COR-L47 (cell line): ENCODE data around the gene SYNRG.
A peak's percentile ranks its signal among the peaks of the same experiment; 100 is the strongest.

Experiments
- DNase-seq: peaks from one replicate; lab custom pipeline; 2025; lab: John Stamatoyannopoulos, UW

Gene SYNRG

DNA sequence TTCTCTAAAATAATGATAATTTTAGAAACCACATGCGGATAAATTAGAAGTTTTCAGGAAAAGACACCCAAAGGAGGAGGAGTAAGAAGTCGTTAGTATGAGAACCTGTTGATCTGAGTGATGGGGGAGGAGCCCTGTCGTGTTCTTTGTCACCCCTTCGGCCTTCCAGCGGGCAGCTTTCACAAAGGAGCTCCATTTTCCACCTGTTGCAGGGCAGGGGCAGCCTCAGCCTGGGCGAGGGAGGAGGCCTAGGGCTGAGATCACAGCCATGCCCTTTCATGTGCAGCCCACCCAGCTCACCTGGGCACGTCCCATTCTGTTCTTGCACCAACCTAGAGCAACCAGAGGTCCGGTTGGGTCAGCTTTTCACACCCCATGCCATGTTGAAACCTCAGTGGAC is 114.2 kb downstream of the SYNRG start:
- DNase-seq: no peak

DNA sequence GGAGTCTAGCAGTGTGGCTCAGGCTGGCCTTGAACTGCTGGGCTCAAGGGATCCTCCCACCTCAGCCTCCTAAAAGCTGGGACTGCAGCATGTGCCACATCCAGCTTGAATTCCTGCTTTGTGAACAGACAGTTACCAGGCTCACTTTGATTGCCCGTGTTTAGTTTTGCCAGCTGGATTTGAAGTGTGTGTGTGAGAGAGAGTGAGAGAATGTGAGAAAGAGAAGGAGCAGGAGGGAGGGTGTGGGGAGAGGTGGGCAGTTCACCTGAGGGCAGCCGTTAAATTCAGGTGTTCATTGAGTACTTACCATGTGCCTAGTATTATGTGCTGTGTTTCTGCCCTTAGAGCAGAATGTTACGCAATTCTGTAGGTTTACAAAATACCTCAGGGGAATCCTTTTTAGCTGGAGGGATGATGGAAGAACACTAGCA is 114.8 kb downstream of the SYNRG start:
- no peak for DNase-seq

DNA sequence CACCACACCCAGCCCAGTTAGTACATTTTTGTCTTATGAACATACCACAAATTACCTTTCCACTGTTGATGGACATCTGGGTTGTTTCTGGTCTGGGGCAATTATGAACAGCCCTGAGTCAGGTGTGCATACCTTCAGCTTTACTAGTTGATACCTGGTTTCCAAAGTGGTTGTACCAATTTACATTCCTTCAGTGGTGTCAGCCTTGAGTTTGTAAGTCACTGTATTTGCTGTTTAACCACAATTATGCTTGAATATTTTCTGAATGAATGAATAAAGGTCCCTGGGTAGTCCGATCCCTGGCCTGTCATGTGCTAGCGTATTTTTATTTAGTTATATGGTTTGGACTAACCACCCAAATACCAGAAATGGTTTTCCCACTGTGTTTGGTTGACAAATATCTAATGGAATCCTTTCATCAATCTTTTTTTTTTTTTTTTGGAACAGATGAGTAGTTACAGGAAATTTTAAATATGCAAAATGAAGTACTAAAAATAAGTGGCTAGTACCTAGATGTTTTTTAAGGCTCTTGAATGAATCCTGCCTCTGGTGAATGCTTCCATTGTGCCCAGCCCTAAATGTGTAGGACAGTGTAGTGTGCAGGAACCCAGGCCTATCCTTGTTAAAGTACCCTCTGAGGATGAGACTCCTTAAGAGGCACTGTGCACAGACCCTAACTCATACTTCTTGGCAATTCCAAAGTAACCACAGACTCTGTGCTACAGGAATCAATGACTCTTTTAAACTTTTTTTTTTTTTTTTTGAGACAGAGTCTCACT is 115.8 kb downstream of the SYNRG start:
- DNase-seq: no peak

DNA sequence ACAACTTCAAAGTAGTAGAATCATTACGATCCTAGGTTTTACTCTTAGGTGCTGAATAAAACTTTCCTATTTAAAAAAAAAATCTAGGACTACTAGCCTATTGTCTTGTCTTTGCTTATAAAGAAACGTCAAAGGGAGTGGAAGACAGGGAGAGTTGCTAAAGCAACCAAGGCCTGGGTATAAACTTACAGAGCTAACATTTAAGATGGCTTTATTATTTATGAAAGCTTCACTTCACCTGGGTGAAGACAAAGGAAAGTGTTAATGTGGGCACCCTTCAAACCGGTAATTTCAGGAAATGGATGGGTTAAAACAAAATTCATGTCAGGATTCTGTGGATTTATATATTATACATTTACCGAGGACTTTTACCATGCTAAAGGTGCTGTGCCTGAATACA is 117.1 kb downstream of the SYNRG start:
- DNase-seq: no peak

DNA sequence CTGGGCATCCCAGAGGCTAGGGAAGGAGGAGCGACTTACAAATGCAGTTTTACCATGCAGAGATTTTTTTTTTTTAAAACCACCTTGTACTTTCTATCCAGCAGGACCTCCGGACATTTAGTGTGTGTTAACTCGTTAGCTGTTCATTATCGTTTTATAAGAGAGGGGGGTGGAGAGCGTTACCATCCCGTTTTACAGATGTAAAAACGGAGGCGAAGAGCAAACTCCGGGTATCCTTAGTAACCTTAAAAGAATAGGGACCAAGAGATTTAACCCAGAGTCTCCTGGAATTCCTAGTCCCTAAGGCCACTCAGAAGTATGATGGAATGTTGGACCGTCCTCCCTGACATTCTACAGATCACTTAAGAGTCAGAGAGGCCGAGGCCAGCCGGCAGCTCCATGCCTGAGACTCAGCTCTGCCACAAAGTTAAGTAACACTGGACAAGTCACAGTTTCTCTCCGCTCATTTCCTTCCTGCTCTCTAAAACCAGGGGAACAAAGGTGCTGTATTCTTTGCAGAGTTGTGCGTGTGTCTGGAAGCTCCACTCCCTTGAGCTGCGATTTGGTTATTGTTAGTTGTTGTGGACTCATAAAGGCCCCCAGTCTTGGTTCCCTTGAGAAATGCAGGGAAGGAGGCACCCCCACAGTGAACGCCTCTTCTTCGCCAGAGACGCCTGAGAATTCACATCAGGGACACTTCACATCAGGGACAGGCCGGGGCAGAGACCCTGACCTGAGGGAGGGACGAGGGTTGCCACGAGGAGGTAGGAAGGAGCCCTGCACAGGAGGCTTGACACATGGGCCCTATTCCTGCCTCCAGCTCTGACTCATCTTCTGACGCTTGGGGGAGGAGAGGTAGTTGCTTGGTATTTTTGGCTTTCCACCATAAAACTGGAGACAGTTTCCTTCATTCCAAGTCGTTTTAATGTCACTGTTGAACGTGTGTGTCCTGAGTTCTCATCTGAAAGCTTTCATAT is 118.3 kb downstream of the SYNRG start:
- no peak for DNase-seq

GRCh38 chr17:37490022-37490587 is 119.1 kb downstream of the SYNRG start:
- DNase-seq: peak; percentile 31

GRCh38 chr17:37489197-37490001 is 119.8 kb downstream of the SYNRG start, which contains the start of gene DUSP14:
Gene DUSP14, plus strand, starts transcription at chr17:37489891. Its CDS starts 22,382 bp downstream, at chr17:37512273.
- peak; percentile 84 for DNase-seq

GRCh38 chr17:37488607-37489196 is 120.5 kb downstream of the SYNRG start:
- DNase-seq: peak; percentile 46

DNA sequence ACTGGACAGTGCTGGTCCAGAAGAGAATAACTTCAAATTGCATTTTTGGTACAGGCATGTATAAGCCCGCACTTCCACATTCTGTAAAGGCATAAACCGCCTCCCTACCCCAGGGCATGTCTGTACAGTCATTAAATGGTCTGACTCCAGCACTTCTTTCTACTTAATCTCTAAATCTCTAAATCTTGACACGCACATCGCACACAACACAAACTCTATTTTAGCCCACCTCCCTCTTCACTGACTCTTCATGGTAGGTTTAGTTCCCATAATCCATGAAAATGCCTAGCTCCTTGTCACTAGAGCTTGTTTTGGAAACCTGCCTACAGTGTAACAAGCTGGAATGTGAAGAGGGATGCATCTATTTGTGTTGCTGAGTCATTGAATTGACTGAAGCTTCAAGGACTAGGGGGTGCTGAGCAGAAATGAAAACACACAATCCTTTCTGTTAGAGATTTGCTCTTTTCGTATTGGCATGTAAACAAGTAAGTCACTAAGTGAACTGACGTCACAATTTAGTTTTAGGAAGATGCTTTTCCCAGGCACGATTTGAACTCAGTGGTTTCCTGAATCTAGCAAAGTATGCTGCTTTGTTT is 121.1 kb downstream of the SYNRG start:
- peak; percentile 9 for DNase-seq

DNA sequence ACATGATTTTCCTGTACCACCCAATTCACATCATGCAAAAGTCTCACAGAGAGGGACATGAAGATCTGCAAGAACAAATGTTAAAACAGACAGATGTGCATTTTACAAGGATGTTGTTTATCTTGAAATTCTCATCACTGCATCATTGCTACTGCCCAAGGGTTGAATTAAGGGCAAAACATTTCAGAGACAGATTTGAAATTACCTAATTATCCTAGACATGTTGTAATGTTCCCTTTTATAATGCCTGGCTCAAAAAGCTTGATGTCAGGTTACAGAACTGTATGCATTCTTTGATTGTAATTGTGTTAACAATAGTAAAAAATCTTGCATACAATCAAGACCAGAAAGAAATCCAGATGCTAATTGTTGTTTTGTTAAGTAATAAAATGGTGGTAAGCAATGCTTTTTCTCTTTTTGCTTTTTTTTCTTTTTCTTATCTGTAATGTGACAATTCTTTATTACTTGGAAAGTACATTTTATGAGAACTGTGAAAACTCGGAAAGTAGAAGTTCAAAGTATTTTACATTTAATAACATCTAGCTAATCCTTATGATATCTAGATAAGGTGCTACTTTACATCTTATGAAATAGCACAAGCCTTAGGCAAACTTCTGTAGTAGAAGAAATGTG is 123.2 kb downstream of the SYNRG start:
- DNase-seq: no peak

DNA sequence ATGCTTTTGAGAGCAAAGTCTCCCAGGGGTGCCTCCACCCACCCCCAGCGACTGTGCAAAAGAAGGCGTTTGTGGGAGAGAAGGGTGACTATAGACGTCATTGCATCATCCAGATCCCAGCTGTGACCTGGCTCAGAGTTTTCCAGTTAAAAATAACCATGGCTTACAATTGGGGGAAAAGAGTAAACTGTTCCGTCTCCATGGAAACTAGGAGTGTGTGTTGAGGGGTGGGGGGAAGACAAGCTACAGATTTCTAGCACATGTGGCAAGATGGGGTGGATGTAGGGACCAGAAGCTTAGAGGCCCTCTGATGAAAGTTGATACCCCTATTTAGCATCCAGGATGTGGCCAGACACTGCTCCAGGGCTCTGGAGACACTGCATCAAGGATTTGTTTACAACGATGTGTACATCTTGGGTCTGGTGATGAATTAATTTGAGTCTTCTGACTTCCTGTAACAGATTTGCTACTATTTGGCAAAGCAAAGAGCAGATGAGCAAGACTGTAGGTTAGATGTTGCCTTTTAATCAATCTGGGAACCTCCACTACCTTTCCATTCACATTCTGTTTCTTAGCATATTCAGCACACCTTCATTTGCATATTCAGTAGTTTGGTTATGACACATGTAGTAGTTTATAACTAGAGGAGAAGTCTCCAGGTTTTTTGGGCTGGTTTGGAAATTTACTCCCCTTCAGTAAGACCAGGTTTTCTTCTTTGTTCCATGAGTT is 125.7 kb downstream of the SYNRG start:
- DNase-seq: peak; percentile 36

DNA sequence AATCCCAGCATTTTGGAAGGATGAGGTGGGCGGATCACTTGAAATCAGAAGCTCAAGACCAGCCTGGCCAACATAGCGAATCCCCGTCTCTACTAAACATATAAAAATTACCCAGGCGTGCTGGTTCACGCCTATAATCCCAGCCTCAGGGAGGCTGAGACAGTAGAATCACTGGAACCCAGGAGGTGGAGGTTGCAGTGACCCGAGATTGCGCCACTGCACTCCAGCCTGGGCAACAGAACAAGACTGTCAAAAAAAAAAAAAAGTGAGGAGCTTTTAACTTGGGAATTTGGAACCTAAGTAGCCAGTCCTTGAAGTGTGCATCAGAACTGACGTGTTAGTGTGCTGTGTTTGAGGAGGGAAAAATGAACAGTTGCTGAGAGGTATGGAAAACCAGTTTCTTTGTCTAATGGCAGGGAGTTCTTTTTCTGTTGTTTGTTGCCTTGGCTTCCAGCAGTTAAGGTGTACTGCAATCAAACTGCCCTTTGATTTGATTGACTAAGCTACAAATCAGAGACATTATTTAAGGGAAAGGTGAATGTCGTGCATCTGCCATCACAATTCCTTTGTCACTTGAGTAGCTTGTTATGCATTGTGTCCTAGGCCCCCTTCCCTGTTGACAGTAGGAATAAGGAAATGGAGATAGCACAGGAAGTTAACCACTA is 128.1 kb downstream of the SYNRG start:
- DNase-seq: no peak

DNA sequence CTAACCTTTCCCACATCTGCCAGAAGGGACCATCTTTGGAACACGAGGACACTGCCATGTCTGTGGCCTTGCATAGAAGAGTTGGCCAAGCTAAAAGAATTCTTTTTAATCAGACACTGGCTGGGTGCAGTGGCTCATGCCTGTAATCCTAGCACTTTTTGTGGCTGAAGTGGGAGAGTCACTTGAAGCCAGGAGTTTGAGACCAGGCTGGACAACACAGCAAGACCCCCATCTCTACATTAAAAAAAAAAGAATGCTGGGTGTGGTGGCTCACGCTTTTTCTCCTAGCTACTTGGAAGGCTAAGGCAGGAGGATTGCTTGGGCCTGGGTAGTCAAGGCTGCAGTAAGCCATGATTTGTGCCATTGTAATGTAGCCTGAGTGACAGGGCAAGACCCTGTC is 128.8 kb downstream of the SYNRG start:
- no peak for DNase-seq

DNA sequence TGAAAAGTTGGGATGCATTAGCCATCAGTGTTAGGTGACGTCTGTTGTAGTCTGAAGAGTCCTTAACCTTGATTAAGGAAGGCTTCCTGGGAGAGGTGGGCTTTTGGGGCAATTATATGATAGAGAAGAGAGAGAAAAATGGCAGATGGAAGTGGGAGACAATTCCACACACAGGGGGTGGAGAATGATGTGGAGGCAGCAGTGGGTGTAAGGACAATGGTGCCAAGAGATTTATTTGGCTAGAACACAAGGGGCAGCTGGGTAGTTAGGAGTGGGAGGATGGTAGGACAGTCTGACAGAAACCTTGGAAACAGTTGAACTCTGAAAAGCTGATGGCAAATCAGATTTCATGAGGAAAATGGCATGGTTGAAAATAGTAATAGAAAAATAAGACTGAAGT is 130.2 kb downstream of the SYNRG start:
- DNase-seq: no peak

GRCh38 chr17:37478187-37478586 is 131.0 kb downstream of the SYNRG start:
- DNase-seq: no peak

- DNase-seq: no peak
Measured at GRCh38 chr17:37476431-37477120, 132.6 kb downstream of the SYNRG start.

- no peak for DNase-seq
Measured at GRCh38 chr17:37475731-37476420, 133.3 kb downstream of the SYNRG start.

GRCh38 chr17:37470181-37470580 is 139.0 kb downstream of the SYNRG start:
- no peak for DNase-seq
